COLO829 (cell line): ENCODE data around the gene HOXC10.

Experiments
- DNase-seq: peaks from one replicate; pipeline ENCODE4 v3.0.0; 2012; ENCODE audit warnings: low spot score

Gene HOXC10

DNA sequence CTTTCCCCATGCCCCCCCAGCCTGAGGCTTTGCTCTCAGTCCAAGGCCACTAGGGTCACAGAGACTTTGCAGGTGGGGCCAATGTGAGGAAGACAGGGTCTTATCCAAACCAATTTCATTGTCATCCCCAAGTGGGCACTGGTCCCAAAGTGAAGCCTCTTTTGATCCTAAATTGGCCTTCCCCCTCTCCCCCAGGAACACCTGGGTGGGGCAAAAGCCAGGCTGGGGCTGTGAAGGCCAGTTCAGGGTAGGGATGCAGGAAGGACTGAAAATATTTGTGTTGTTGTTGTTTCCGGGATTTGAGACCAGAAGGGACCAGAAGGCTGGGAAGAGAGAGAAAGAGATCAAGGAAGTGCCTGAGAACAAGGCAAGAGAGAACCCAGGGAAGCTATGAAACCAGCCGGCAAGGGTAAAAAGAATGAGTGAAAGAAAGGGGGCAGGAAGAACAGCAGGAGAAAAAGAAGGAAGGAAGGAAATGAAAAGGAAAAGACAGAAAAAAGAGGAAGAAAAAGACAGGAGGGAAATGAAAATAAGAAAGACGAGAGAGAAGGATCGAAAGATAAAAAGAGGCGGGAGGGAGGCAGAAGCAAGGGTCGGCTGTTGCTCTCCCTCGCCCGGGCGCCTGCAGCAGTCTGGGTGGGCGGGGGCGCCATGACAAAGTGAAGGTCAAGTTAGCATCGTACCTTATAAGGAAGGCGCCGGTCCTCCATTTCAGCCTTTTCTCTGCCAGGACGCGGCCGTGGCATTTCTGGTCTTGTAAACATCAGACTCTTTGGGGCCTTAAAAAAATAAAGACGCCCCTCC is 19.5 kb upstream of the HOXC10 start:
- no peak for DNase-seq

DNA sequence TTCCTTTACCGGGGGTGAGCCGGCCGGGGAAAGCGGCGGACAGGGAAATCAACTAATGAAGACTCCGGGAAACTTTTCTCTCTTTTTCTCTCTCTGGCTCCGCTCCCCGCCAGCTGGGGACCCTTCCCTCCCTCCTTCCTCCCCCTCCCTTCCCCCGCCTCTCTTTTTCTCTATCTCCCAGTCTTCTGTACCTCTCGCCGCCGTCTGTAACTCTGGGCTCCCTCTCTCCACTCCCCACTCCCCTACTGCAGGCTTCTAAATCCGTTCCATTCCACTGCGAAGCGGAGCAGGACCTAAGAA is 18.9 kb upstream of the HOXC10 start:
- no peak for DNase-seq

DNA sequence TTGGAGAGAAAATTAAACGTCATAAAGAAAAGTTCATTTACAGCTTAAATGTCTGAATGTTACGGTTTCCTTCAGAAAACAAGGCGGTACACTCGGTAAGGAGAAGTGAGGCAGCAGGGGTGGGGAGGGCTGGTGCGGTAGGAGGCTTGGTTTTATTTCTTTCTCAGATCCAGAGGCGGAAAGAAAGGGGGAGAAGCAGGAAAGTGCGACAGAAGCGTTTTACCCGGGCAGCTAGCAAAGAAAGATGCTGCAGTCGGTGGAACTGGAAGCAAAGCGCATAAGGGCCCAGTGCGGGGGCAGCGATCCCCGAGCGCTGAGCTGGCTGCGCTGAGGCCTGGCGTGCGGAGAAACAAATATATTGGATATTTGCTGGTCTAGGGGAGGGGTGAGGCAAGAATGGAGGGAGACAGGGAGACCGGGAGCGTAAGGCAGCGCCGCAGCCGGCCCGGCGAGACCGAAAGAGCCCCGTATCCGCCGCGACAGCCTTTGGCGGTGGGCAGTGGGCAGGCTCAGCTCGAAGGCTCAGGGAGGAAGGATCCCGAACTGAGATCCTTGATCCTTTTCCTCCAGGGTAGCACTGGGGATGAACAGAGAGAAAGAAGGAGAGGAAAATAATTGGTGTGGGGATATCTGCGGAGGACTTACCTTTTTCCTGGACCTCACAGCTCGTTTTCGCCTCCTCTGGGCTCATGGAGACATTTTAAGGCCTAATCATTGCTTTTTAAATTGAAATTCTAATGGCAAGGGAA is 18.4 kb upstream of the HOXC10 start:
- no peak for DNase-seq

GRCh38 chr12:53967421-53967925 is 17.5 kb upstream of the HOXC10 start:
- DNase-seq: no peak

- DNase-seq: no peak
Observed at GRCh38 chr12:53968214-53969127, 16.5 kb upstream of the HOXC10 start.

DNA sequence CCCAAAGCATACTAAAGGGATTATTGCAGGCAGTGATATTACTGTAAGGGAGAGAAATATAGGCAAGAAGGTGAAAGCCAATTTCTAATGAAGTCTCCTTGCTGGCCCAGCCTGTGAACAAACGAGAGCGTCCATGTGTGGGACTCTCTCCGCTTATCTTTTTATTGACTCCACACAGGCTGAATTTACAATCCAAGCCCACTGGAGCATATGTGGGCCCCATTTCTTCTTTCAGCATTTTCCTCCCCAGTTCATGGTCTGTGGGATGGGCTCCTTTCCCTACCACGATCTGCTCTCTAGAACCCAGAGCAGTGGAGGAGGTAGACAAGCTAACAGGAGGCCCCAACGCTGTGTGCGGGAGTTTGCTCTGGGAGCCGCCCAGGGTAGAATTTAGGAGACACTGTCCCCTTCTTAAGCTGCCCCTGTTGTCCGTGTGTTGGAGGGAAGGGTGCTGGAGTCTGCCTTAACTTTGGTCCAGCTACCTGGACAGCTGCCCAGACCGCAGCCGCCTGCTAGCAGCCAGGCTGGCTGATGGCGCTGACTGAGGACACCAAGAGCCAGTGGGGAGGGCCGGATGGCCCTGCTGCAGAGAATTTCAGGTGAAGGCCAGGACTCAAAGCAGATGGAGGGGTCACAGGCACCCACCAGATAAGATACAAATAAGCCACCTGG is 15.2 kb upstream of the HOXC10 start:
- DNase-seq: no peak

GRCh38 chr12:53970451-53970850 is 14.5 kb upstream of the HOXC10 start:
- DNase-seq: no peak

GRCh38 chr12:53971129-53971528 is 13.8 kb upstream of the HOXC10 start:
- DNase-seq: no peak

GRCh38 chr12:53971686-53972085 is 13.3 kb upstream of the HOXC10 start:
- DNase-seq: no peak

- no peak for DNase-seq
Observed at GRCh38 chr12:53972152-53972702, 12.7 kb upstream of the HOXC10 start.

GRCh38 chr12:53972722-53973235 is 12.2 kb upstream of the HOXC10 start, which contains the start of gene HOXC11:
Gene HOXC11 (plus strand): TSS chr12:53973126. CDS start chr12:53973242, 116 bp downstream.
- no peak for DNase-seq

DNA sequence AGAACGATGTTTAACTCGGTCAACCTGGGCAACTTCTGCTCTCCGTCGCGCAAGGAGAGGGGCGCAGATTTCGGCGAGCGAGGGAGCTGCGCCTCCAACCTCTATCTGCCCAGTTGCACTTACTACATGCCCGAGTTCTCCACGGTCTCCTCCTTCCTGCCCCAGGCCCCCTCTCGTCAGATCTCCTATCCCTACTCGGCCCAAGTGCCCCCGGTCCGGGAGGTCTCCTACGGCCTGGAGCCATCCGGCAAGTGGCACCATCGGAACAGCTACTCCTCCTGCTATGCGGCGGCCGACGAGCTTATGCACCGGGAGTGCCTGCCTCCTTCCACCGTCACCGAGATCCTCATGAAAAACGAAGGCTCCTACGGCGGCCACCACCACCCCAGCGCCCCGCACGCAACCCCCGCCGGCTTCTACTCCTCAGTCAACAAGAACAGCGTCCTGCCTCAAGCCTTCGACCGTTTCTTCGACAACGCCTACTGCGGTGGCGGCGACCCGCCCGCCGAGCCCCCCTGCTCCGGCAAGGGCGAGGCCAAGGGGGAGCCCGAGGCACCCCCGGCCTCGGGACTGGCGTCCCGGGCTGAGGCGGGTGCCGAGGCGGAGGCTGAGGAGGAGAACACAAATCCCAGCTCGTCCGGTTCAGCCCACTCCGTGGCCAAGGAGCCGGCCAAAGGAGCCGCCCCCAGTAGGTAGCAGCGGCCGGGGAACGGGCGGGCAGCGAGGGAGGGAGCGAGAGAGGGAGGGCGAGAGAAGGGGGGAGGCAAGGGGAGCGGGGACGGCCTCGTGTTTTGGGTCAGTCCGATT is 11.5 kb upstream of the HOXC10 start:
- DNase-seq: peak; percentile 45

- peak; percentile 61 for DNase-seq
Observed at GRCh38 chr12:53974084-53975063, 10.6 kb upstream of the HOXC10 start, which contains the start of gene HOTAIR. Gene HOTAIR (minus strand): TSS chr12:53974954.

- DNase-seq: no peak
Observed at GRCh38 chr12:53975064-53975471, 9.9 kb upstream of the HOXC10 start.

DNA sequence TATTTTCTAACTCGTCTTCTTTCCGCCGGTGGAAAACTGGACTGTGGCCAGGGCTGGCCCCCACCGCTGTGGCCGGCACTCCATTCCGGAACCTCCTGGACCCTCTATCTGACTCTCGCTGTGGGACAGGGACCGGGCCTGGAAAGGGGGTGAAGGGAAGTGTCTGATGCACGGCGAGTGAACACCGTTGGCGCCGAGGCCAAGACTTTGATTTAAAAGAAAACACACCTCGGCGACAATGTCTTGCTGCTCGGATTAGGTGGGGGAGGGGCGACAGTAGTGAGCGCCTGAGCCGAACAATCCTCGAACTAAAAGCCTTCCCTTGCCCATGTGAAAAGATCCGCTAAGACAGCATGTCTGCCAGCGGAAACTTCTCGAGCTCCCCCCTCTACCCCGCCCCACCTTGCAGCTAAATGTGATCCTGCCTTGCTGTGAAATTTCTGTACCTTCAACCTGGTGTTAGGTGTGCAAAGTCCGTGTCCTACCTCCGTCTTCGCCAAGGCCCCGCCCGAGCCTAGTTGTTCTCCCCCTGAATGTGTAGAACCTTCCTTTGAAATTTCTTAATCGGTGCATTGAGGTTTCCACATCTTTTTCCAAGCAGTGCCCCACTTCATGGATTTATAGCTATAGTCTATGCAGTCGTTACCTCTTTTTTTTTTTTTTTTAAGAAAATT is 9.3 kb upstream of the HOXC10 start:
- no peak for DNase-seq

- no peak for DNase-seq
Observed at GRCh38 chr12:53976172-53976822, 8.6 kb upstream of the HOXC10 start.

DNA sequence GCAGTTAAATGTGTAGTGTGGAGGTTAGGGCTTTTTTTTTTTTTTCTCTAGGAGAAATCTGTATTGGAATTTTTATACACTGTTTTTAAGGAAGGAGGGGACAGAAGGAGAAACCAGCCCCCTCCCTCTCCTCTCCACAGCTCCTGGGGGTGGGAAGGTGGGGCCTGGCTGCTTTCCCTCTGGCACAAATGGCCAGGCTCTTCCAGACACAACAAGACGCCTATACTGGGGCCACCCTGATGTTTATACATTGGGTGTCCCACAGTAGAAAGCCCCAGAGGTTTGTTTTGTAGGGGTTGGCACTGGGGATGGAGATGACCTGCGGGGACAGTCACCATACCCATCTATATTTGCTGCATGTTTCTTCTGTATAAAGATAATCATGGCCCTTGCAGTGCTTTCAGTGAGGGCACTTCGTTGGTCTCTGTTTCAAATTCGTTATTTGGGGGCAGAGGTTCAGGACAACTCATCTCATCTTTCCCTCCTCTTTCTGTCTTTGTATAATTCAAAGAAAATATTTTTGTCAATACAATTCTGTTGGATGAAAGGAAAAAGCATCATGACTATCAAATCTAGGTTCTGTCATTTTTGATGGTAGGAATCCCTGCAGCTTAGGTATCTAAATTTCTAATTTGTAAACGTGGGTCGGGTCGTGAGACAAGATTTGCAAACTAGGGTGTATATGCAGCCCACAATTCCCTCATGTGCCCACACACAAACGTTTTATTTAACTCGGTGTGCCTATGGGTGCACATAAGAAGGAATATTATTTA is 7.9 kb upstream of the HOXC10 start:
- no peak for DNase-seq
